ENCODE measurements around the gene CABLES1.

GRCh38 chr18:23165271-23166068, 30.2 kb downstream of the CABLES1 start:
- TF ChIP-seq SP2 (tag by site-specific recombination; IDR thresholded peaks at IDR 0.05) (no peak), REPIN1 (tag by site-specific recombination; IDR thresholded peaks at IDR 0.05; ENCODE audit: low read depth) (no peak), ZNF768 (tag by site-specific recombination; IDR thresholded peaks at IDR 0.05) (no peak), CTCF (tag by site-specific recombination; IDR thresholded peaks at IDR 0.05) (no peak), ZBTB21 (tag by site-specific recombination; IDR thresholded peaks at IDR 0.05) (no peak)
